Bronchial epithelial cell (primary cell): Measurements from ENCODE around the gene CDK12. TPM values are rescaled to one million over a fixed set of nuclear protein-coding genes. Genes with fewer than 3 reads are reported as not detected.
"Not testable (repeated sequence)": the region's sequence is repeated elsewhere in the genome, so short reads cannot be mapped to it uniquely, and the experiment has no call there.

Experiments
- DNase-seq: peaks from one replicate; pipeline ENCODE4 v3.0.0-alpha.2; 2010; ENCODE audit warnings: low read depth
- FAIRE-seq: peaks from 2 replicates; lab custom pipeline; 2011; peaks lifted over from hg19 to GRCh38; lab: Jason Lieb, UNC
- H3K27me3 ChIP-seq: 2 replicates; pipeline ENCODE4 v1.5.1; 2011; ENCODE audit warnings: low read length; ENCODE audit not compliant: control insufficient read depth, insufficient read depth
- H3K36me3 ChIP-seq: 2 replicates; pipeline ENCODE4 v1.5.1; 2011; ENCODE audit warnings: low read length; ENCODE audit not compliant: control insufficient read depth, insufficient read depth
- H3K4me3 ChIP-seq: 2 replicates; pipeline ENCODE4 v1.5.1; 2011; ENCODE audit warnings: mild to moderate bottlenecking, low read depth, low read length, control low read depth
- CTCF ChIP-seq: IDR thresholded peaks from 2 replicates; pipeline ENCODE4 v1.5.1; 2011; ENCODE audit warnings: mild to moderate bottlenecking, moderate library complexity, low read length, control low read depth, inconsistent platforms; ENCODE audit not compliant: insufficient read depth, severe bottlenecking
- total RNA-seq: library from RNA; depleted of rRNA; stranded (reverse); fragments of >200 nt; gene quantifications from 2 replicates; pipeline ENCODE4 v1.2.1, GENCODE V29; 2014

Gene CDK12
- total RNA-seq, 1 donor from 2014 or later, result 19.7 TPM

- FAIRE-seq (no peak), DNase-seq (no peak)
- Histone ChIP-seq H3K36me3 (peaks cover 7% of the 10 kb centered on the region), H3K27me3 (no peaks in the 10 kb centered on the region), H3K4me3 (peak overlapping the region; percentile 75)
- TF ChIP-seq CTCF, result no peak
Measured at GRCh38 chr17:39450051-39450450, 11.2 kb upstream of the CDK12 start.

- no peaks in the 10 kb centered on the region for H3K27me3 ChIP-seq
- H3K36me3 ChIP-seq, result peaks cover 5% of the 10 kb centered on the region
- FAIRE-seq (no peak), DNase-seq (peak; percentile 95)
- TF ChIP-seq CTCF, result no peak
- H3K4me3 ChIP-seq, result peak within 1 kb of the TSS; percentile 75
Measured at GRCh38 chr17:39450847-39451581, 10.3 kb upstream of the CDK12 start, which contains the start of gene MED1. TSS of gene MED1 (minus strand) at chr17:39451263. CDS start at chr17:39451062, 201 bp downstream.

- Histone ChIP-seq H3K36me3 (no peaks in the 10 kb centered on the region), H3K4me3 (no peak overlapping the region), H3K27me3 (no peaks in the 10 kb centered on the region)
- FAIRE-seq (no peak), DNase-seq (no peak)
- no peak for TF ChIP-seq CTCF
Measured at GRCh38 chr17:39455919-39456318, 5.4 kb upstream of the CDK12 start.

- TF ChIP-seq CTCF, result no peak
- Histone ChIP-seq H3K27me3 (no peaks in the 10 kb centered on the region), H3K4me3 (peak overlapping the region; percentile 82), H3K36me3 (no peaks in the 10 kb centered on the region)
- FAIRE-seq (no peak), DNase-seq (peak; percentile 42)
Measured at GRCh38 chr17:39461926-39462569, 762 bp downstream of the CDK12 start.

GRCh38 chr17:39462631-39463375 is 1.5 kb downstream of the CDK12 start:
- no peaks in the 10 kb centered on the region for H3K27me3 ChIP-seq

GRCh38 chr17:39464639-39465181 is 3.4 kb downstream of the CDK12 start:
- H3K4me3 ChIP-seq, DNase-seq, FAIRE-seq, H3K36me3 ChIP-seq, H3K27me3 ChIP-seq: not testable (repeated sequence)

More at GRCh38 chr17:39462631-39463375, 1.5 kb downstream of the CDK12 start:
- FAIRE-seq (no peak), DNase-seq (peak; percentile 7)
- no peak for TF ChIP-seq CTCF
- Histone ChIP-seq H3K4me3 (peak overlapping the region; percentile 82), H3K36me3 (no peaks in the 10 kb centered on the region)

GRCh38 chr17:39468610-39469009 is 7.3 kb downstream of the CDK12 start:
- DNase-seq, FAIRE-seq, H3K36me3 ChIP-seq: not testable (repeated sequence)

More at GRCh38 chr17:39468610-39469009, 7.3 kb downstream of the CDK12 start:
- H3K4me3 ChIP-seq, H3K27me3 ChIP-seq: not testable (repeated sequence)
